Progenitor cell of endocrine pancreas (in vitro differentiated cells): ENCODE data around the gene HMOX2. TPM values are rescaled to one million over a fixed set of nuclear protein-coding genes. Genes with fewer than 3 reads are reported as not detected.

ENCODE experiments used
- DNase-seq: peaks from one replicate; pipeline ENCODE4 v3.0.0; 2021; ENCODE audit warnings: low spot score; ENCODE audit not compliant: unreplicated experiment
- H3K27ac Mint-ChIP-seq: 2 replicates; pipeline ENCODE4 v1.8.0; 2021; ENCODE audit warnings: mild to moderate bottlenecking, moderate library complexity, mixed read lengths
- H3K27me3 Mint-ChIP-seq: 2 replicates; pipeline ENCODE4 v1.8.0; 2021; ENCODE audit warnings: mixed read lengths
- H3K36me3 Mint-ChIP-seq: 2 replicates; pipeline ENCODE4 v1.8.0; 2022; ENCODE audit warnings: mixed read lengths; ENCODE audit not compliant: insufficient read depth
- H3K4me1 Mint-ChIP-seq: 2 replicates; pipeline ENCODE4 v1.8.0; 2021; ENCODE audit warnings: low read depth, mixed read lengths
- H3K4me3 Mint-ChIP-seq: 2 replicates; pipeline ENCODE4 v1.8.0; 2021; ENCODE audit warnings: low read depth, mild to moderate bottlenecking, moderate library complexity, mixed read lengths
- H3K9me3 Mint-ChIP-seq: 2 replicates; pipeline ENCODE4 v1.8.0; 2021; ENCODE audit warnings: low read depth, mixed read lengths
- CTCF ChIP-seq: fragments of 200-600 bp; sonication (generic); IDR thresholded peaks from one replicate; pipeline ENCODE4 v1.5.0; 2021; ENCODE audit warnings: antibody characterized with exemption, mild to moderate bottlenecking; ENCODE audit not compliant: unreplicated experiment
- total RNA-seq: library from RNA; stranded (reverse); gene quantifications from 2 replicates; pipeline ENCODE4 v1.2.1, GENCODE V29; 2021

The HMOX2 gene
- total RNA-seq, 1 donor from 2014 or later, result 30.1 TPM

- Mint-ChIP-seq H3K4me3 (no peak overlapping the region), H3K27ac (no peak overlapping the region), H3K9me3 (no peaks in the 10 kb centered on the region), H3K4me1 (no peaks in the 10 kb centered on the region), H3K27me3 (no peaks in the 10 kb centered on the region), H3K36me3 (peaks cover 21% of the 10 kb centered on the region)
- no peak for DNase-seq
- TF ChIP-seq CTCF, result no peak
Measured at GRCh38 chr16:4443986-4444385, 32.2 kb upstream of the HMOX2 start.

- H3K9me3 Mint-ChIP-seq, result no peaks in the 10 kb centered on the region
- H3K4me1 Mint-ChIP-seq, result no peaks in the 10 kb centered on the region
- no peak overlapping the region for H3K4me3 Mint-ChIP-seq
- DNase-seq, result no peak
- H3K36me3 Mint-ChIP-seq, result peaks cover 4% of the 10 kb centered on the region
- TF ChIP-seq CTCF, result no peak
- H3K27me3 Mint-ChIP-seq, result no peaks in the 10 kb centered on the region
- H3K27ac Mint-ChIP-seq, result no peak overlapping the region
Measured at GRCh38 chr16:4450430-4450829, 25.8 kb upstream of the HMOX2 start.

- Mint-ChIP-seq H3K27me3 (no peaks in the 10 kb centered on the region), H3K4me3 (no peak overlapping the region), H3K4me1 (no peaks in the 10 kb centered on the region), H3K9me3 (no peaks in the 10 kb centered on the region), H3K36me3 (peaks cover 5% of the 10 kb centered on the region), H3K27ac (no peak overlapping the region)
- no peak for DNase-seq
- no peak for TF ChIP-seq CTCF
Measured at GRCh38 chr16:4450931-4451519, 25.2 kb upstream of the HMOX2 start.

- no peak overlapping the region for H3K4me3 Mint-ChIP-seq
- H3K4me1 Mint-ChIP-seq, result no peaks in the 10 kb centered on the region
- no peaks in the 10 kb centered on the region for H3K27me3 Mint-ChIP-seq
- no peak for TF ChIP-seq CTCF
- peaks cover 5% of the 10 kb centered on the region for H3K36me3 Mint-ChIP-seq
- no peak for DNase-seq
- no peak overlapping the region for H3K27ac Mint-ChIP-seq
- no peaks in the 10 kb centered on the region for H3K9me3 Mint-ChIP-seq
Measured at GRCh38 chr16:4452674-4453073, 23.5 kb upstream of the HMOX2 start.

GRCh38 chr16:4454623-4455022 lies 21.6 kb upstream of the HMOX2 start:
- peaks cover 5% of the 10 kb centered on the region for H3K36me3 Mint-ChIP-seq
- no peaks in the 10 kb centered on the region for H3K27me3 Mint-ChIP-seq
- H3K9me3 Mint-ChIP-seq, result no peaks in the 10 kb centered on the region
- no peaks in the 10 kb centered on the region for H3K4me1 Mint-ChIP-seq
- no peak overlapping the region for H3K27ac Mint-ChIP-seq
- DNase-seq, result no peak
- no peak overlapping the region for H3K4me3 Mint-ChIP-seq
- no peak for TF ChIP-seq CTCF
